Peyer's patch (tissue), 4 donors: ENCODE results near the gene CSNK1G3. TPM values are rescaled to one million over a fixed set of nuclear protein-coding genes. Genes with fewer than 3 reads are reported as not detected.

Source experiments
- DNase-seq, 3 donors: peaks; one replicate each; pipeline ENCODE4 v3.0.0-alpha.2; 2017 to 2019
- H3K27ac ChIP-seq, 4 donors: fragments of 200-600 bp; sonication (generic); one replicate each; pipeline ENCODE4 v1.5.1; 2016 to 2019
- H3K27me3 ChIP-seq, 2 donors: fragments of 200-600 bp; sonication (generic); one replicate each; pipeline ENCODE4 v1.5.1; 2019
- H3K36me3 ChIP-seq, 3 donors: fragments of 200-600 bp; sonication (generic); one replicate each; pipeline ENCODE4 v1.5.1; 2016 to 2019
- H3K4me1 ChIP-seq, 4 donors: fragments of 200-600 bp; sonication (generic); one replicate each; pipeline ENCODE4 v1.5.1; 2016 to 2019
- H3K4me3 ChIP-seq, 4 donors: fragments of 200-600 bp; sonication (generic); 1 replicate in 3 of 4; 2 replicates in 1 of 4; pipeline ENCODE4 v1.5.1; 2016 to 2019; ENCODE audit warnings: mild to moderate bottlenecking in 1 of 4
- H3K9me3 ChIP-seq, 4 donors: fragments of 200-600 bp; sonication (generic); one replicate each; pipeline ENCODE4 v1.5.1; 2016 to 2019; ENCODE audit warnings: mild to moderate bottlenecking in 1 of 4
- CTCF ChIP-seq, 6 experiments: fragments of 450-650 bp in 4 of 6; fragments of 200-600 bp in 2 of 6; sonication (generic) in 1 of 6; IDR thresholded peaks; one replicate each; pipeline ENCODE4 v1.5.1; 2017 to 2019; ENCODE audit warnings: antibody characterized with exemption in 6 of 6, mild to moderate bottlenecking in 3 of 6, moderate library complexity in 1 of 6
- POLR2A ChIP-seq, 2 donors: fragments of 450-650 bp; IDR thresholded peaks; one replicate each; pipeline ENCODE4 v1.5.1; 2017; ENCODE audit warnings: antibody characterized with exemption in 2 of 2, mild to moderate bottlenecking in 2 of 2, moderate library complexity in 2 of 2
- total RNA-seq, 4 donors: library from RNA; depleted of rRNA; stranded (reverse); fragments of >200 nt; gene quantifications; one replicate each; pipeline ENCODE4 v1.1.0, GENCODE V29; 2016

CSNK1G3 gene
- total RNA-seq, 4 donors from 2014 or later = 30.4 to 66.8 (median 53.0) TPM

- Histone ChIP-seq H3K4me3 (no peak overlapping the region), H3K9me3 (no peaks in the 10 kb centered on the region), H3K36me3 (peaks cover 0 to 10% (median 0%) of the 10 kb centered on the region in 3 donors), H3K27ac (no peak overlapping the region), H3K27me3 (no peaks in the 10 kb centered on the region), H3K4me1 (no peaks in the 10 kb centered on the region)
- no peak for DNase-seq
- no peak for TF ChIP-seq POLR2A (IDR thresholded peaks at IDR 0.05)
- no peak for TF ChIP-seq CTCF (IDR thresholded peaks at IDR 0.05)
Measured at GRCh38 chr5:123559434-123559775, 47.4 kb downstream of the CSNK1G3 start.

- no peak for DNase-seq
- Histone ChIP-seq H3K27ac (no peak overlapping the region), H3K4me1 (no peaks in the 10 kb centered on the region), H3K4me3 (no peak overlapping the region), H3K36me3 (peaks cover 0 to 10% (median 0%) of the 10 kb centered on the region in 3 donors), H3K27me3 (no peaks in the 10 kb centered on the region), H3K9me3 (no peaks in the 10 kb centered on the region)
- TF ChIP-seq CTCF (IDR thresholded peaks at IDR 0.05) (no peak), POLR2A (IDR thresholded peaks at IDR 0.05) (no peak)
Measured at GRCh38 chr5:123561230-123561629, 49.3 kb downstream of the CSNK1G3 start.

- no peaks in the 10 kb centered on the region for H3K27me3 ChIP-seq
- TF ChIP-seq CTCF (IDR thresholded peaks at IDR 0.05) (no peak), POLR2A (IDR thresholded peaks at IDR 0.05) (no peak)
- H3K4me3 ChIP-seq = no peak overlapping the region
- H3K4me1 ChIP-seq = no peaks in the 10 kb centered on the region
- no peaks in the 10 kb centered on the region for H3K9me3 ChIP-seq
- DNase-seq = no peak
- H3K36me3 ChIP-seq = peaks cover 0 to 10% (median 0%) of the 10 kb centered on the region in 3 donors
- H3K27ac ChIP-seq = no peak overlapping the region
Measured at GRCh38 chr5:123571927-123572326, 60.0 kb downstream of the CSNK1G3 start.

GRCh38 chr5:123578390-123578789 is 66.4 kb downstream of the CSNK1G3 start:
- H3K27ac ChIP-seq = no peak overlapping the region

GRCh38 chr5:123579410-123579809 is 67.4 kb downstream of the CSNK1G3 start:
- peaks cover 0 to 19% (median 0%) of the 10 kb centered on the region in 3 donors for H3K36me3 ChIP-seq
- TF ChIP-seq POLR2A (IDR thresholded peaks at IDR 0.05) (no peak), CTCF (IDR thresholded peaks at IDR 0.05) (no peak)
- no peak for DNase-seq
- H3K4me3 ChIP-seq = no peak overlapping the region
- H3K27me3 ChIP-seq = no peaks in the 10 kb centered on the region
- H3K9me3 ChIP-seq = no peaks in the 10 kb centered on the region
- H3K27ac ChIP-seq = no peak overlapping the region
- no peaks in the 10 kb centered on the region for H3K4me1 ChIP-seq

More at GRCh38 chr5:123578390-123578789, 66.4 kb downstream of the CSNK1G3 start:
- DNase-seq = no peak
- TF ChIP-seq POLR2A (IDR thresholded peaks at IDR 0.05) = no peak
- TF ChIP-seq CTCF (IDR thresholded peaks at IDR 0.05) = no peak
- H3K36me3 ChIP-seq = peaks cover 0 to 19% (median 0%) of the 10 kb centered on the region in 3 donors
- no peaks in the 10 kb centered on the region for H3K9me3 ChIP-seq
- H3K4me3 ChIP-seq = no peak overlapping the region
- no peaks in the 10 kb centered on the region for H3K27me3 ChIP-seq
- no peaks in the 10 kb centered on the region for H3K4me1 ChIP-seq
